ENCODE measurements around the gene DICER1. TPM values are rescaled to one million over a fixed set of nuclear protein-coding genes. Genes with fewer than 3 reads are reported as not detected.

The DICER1 gene
- total RNA-seq, 1 donor from 2014 or later: 296 TPM

DNA sequence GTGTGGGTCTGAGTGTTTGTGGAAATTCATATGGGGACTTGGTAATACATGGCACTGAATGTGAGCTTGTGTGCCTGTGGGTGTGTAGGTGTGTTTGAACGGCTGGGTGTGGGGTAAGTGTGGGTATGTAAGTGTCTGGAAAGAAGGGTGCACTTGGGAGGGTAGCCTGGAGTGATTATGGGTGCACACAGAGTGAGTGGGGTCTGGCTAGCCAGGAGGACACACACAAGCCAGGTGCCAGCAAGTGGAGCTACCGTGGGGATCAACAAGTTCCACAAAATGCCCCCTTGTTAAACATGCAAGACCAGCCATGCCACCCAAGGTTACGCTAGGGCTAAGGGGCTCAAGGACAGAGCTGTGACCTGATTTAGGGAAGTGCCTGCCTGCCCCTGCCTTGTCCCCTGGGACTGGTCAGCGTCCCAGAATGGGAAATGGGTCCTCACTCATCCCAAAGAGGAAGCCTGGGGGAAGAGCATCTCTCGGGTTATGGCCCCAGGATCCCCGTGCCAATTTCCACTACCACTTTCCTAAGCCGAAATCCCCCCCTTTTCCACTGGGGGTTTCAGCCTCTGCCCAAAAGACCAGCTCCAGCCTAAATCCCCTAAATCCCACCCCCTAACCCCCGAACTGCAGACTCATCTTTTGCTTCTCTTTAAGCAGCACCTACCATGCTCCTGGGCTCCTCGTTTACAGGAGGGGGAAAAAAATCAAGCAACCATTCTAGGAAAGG lies 118.6 kb downstream of the DICER1 start:
- no peak for DNase-seq

DNA sequence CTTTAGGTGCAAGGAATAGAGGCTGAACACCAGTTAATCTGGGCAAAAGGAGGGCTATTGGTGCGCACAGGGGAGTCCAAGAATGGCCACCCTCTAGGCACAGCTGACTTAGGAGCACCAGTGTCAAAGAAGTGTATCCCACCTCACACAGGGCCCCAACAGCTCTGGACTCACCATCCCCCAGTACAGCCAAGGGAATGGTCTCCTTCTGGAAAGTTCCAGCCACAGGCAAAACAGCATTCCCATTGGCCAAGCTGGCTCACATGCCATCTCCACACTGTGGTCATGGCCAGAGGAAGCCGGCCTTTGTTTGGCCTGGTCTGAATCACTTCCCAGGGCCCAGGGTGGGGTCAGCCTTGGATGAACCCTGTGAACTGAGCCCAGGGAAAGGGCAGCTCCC lies 120.1 kb downstream of the DICER1 start:
- no peak for DNase-seq

Small RNA genes lying within 50 kb of the gene (small RNA-seq; reads per million reads assigned to genes)
- gene MIR3173: not detected

Other genes with a start within 250 kb of the DICER1 start
- gene CLMN, start 162.4 kb upstream of the DICER1 start, total RNA-seq: 0.78 TPM

Measured in occipital lobe (tissue), 3 donors.